OCI-M1 (cell line): ENCODE measurements around the gene DVL1.

ENCODE experiments used
- DNase-seq: peaks from one replicate; lab custom pipeline; 2025; lab: John Stamatoyannopoulos, UW

The DVL1 gene

DNA sequence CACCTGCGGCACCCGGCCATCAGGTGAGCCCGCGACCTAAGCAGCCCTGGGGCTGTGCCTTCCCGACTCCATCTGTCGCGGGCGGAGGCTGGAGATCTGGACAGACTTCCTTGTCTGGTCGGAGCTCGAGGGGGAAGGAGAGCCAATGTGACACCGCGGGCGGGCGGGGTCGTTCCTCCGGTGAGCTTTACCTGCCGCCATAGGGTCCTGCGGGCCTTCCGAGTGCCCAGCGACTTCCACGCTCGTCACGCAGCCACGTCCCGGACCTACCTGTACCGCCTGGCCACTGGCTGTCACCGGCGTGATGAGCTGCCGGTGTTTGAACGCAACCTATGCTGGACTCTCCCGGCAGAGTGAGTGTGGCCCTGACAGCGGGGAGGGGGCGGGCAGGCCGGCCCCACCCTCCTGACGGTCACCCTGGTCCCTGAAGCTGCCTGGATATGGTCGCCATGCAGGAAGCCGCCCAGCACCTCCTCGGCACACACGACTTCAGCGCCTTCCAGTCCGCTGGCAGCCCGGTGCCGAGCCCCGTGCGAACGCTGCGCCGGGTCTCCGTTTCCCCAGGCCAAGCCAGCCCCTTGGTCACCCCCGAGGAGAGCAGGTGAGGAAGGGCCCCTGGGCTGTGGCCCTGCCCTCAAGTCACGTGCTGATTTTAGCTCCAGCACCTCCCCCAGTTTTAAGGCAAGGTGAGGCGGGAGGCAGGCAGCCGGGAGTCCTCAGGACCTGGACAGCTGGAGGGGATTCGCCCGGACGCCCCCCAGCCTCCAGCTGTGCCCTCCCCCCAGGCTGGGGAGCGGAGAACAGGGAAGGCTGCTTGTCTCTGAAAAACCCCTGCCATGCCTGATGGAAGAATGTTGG is 39.7 kb downstream of the DVL1 start:
- peak; percentile 31 for DNase-seq

DNA sequence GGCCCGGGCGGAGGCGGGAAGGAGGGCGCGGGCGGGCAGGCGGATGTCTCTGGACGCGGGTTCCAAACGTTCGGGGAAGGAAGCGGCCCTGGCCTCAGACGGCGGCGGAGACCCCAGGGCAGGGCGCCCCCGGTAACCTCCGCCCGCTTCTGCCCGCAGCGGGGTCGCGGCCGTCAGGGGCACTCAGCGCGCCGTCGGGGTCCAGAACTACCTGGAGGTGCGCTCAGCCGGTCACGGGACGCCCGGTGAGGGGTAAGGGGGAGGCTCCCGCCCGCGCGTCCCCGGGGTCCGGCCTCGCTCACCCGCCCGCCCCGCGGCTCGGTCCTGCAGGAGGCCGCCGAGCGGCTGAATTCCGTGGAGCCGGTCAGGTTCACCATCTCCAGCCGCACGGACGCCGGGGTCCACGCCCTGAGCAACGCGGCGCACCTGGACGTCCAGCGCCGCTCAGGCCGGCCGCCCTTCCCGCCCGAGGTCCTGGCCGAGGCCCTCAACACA is 40.4 kb downstream of the DVL1 start:
- DNase-seq = peak; percentile 31

DNA sequence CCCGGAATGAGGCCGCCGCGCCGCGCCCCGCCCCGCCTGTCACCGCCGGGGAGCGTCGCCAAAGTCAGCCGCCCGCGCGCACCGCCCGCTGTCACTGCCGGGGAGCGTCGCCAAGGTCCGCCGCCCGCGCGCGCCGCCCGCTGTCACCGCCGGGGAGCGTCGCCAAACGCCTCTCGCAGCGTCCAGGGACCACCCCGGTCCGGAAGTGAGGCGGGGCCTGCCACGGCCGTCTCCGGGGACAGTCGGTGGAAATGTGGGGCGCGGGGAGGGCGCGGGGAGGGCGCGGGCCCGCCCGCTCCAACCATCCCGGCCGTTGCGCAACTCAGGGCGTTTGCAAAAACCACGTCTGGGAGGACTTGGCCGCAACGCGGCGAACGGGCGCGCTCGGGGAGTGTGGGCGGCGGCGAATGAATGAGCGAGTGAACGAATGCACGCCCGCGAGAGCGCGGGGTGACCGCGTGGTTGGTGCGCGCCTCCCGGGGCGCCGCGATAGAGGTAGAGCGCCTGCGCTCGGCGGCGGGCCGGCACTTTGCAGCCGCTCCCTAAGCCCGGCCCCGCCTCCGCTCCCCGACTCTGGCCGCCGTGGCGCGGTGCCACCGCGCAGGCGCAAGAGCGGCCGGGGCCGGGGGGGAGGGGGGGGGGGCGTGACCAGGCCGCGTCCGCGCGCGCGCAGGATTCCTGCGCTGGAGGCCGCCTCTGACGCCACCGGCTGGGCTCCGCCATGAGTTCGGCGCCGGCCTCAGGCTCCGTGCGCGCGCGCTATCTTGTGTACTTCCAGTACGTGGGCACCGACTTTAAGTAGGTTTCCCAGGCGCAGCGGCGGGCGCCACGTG is 41.1 kb downstream of the DVL1 start, which contains the start of the genes ACAP3 and PUSL1:
Gene ACAP3 (minus strand): TSS at position 8 of the 833 bp plus-strand sequence. CDS start 115 bp downstream, outside the sequence.
Gene PUSL1 (plus strand): TSS at position 675 of the 833 bp plus-strand sequence. CDS start 47 bp downstream, at position 722.
- DNase-seq = peak; percentile 96

DNA sequence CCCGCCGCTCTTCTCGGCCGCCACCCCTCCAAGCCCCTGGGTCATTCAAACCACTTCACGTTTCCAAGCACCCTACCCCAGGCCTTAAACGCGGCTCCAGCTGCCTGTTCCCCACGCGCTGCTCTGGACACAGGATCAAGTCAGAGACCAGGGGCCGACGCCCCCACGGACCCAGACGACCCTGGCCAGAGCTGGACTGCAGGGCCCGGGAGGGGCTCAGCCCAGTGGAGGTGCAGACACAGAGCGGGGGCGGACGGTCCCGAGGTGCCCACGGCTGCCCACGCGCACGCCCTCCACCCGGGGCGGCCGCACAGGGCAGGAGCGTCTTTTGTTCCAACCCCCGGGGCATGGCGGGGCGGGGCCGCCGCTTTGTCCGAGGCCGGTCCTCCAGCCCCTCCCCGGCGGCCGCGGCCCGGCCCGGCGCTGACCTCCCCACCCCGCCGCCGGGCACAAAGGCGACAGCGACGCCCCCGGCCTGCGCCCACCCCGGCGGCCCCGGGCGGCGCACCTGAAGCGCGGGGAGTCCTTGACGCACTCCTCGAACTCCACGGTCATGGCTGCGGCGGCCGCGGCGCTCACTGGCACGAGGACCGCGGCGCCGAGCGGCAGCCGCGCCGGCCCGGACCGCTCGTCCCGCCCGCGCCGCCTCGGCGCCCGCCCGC is 41.8 kb downstream of the DVL1 start:
- peak; percentile 66 for DNase-seq

DNA sequence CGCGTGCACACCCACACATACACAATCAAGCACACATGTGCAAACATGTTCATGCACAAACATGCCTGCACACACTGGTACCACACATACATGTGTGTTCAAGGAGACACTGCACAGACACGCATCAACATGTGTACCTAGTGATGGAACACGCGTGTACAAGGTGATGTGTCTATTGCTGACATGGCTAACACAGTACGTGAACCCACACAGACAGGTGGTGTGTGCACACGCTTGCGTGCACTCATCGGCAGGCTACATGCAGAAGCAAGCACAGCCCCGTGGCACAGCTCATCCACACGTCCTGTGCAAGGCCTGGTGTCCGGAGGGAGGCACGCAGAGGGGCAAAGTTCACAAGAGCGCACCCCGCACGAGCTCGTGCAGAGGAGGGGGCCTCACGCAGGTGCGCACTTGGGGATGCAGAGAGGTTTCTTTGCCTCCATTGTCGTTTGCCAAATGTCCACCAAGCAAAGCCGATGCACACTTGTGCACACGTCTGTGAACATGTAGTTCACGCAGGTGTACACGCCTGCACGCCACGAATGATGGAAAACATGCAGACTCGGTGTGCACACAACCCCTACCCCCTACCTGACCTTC is 42.5 kb downstream of the DVL1 start:
- DNase-seq = no peak

DNA sequence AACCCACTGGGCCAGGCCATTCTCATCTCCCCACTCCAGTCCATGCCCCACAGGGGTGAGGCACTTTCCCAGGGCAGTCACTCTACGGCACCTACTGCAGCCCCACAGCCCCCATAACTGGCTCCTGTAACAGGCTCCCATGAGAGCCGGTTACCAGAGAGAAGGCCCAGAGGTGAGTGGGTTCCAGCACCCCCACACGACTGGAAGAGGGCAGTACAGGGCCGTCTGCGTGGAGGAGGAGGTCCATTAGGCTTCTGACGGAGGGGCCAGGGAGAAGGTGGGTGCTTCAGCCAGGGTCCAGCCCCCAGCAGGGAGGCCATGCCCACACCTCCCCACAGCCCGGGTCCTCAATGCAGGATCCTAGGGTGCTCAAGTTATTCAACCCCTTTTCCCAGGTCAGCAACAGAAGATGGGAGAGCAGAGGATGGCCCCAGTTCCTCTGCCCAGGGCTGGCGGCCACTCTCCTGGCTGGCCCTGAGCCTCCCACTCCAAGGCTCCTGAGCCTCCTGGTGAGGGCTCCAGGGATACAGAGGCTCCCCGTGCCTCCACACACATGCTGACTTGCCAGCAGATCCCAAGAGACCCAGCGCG is 43.1 kb downstream of the DVL1 start:
- peak; percentile 12 for DNase-seq

DNA sequence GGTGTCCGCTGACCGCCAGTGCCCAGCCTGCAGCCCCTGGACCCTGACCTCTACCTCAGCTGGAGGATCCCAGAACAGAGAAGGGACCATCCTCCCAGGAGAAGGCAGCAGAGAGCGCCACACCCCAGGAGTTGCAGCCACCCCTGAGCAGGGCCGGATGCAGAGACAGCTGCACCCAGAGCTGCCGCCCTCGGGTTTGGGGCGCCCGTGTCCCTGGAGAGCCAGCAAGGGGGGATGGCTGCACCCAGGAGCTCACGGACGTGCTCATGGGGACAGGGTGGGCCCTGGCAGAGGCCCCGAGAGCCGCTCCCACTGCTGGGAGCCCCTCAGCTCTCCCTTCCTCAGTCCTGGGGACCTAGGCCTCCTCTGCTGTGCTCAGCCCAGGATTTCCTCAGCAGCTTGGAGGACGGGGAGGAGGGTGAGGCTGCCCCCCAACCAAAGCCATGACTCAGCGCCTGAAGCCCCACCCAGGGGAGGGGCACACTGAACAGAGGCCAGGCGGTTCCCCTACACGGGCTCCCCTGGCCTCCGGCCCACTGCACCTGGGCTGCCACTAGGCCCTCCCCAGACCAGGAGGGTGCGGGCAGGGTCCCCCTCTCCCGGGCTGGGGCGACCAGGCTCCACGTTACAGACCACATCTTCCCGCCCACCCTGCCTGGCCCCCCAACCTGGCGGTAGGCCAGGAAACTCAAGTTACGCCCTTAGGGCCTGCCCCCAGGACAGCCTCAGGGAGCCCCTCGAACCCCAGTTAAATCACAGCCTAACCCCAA is 43.7 kb downstream of the DVL1 start:
- DNase-seq = peak; percentile 60

DNA sequence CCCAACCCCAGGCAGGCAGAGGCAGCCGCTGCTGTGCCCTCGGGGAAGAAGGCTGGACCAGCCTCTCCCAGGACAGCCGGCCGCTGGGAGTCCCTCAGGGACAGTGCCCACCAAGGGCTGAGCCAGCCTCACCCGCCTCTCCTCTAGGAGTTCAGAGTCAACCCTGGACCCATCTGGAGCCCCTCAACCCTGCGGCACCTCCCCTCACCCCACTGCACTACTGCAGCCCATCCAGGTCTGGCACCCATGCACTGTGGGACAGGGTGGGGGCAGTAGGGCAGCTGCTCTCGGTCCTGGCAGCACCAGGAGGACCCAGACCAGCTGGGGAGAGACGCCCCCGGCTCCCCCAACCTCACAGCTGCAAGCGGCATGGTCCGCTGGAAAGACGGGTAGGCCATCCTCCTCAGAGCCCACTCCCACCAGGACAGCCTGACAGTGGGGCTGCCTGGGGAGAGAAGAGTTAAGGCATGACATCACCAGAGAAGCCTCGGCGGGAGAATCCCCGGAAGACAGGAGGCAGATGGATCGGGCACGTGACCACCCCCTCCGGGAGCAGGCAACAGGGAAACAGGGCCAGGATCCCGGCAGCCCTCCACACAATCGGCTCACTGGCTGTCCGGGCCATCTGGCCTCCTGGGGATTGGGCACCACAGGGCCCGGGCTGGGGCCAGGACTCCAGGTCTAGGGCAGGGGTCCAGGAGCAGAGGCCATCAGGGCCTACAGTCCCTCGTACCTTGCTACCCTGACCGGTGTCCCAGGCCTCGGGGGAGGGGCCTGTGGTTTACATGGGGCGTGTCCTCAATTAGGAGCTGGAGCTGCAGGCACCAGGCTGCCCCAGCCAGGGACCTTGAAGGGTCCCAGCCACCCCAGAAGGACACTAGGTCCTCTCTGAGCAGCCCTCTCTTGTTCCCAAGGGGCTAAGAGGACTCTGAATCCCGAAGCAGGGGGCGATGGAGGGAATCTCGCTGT is 44.6 kb downstream of the DVL1 start:
- peak; percentile 53 for DNase-seq

DNA sequence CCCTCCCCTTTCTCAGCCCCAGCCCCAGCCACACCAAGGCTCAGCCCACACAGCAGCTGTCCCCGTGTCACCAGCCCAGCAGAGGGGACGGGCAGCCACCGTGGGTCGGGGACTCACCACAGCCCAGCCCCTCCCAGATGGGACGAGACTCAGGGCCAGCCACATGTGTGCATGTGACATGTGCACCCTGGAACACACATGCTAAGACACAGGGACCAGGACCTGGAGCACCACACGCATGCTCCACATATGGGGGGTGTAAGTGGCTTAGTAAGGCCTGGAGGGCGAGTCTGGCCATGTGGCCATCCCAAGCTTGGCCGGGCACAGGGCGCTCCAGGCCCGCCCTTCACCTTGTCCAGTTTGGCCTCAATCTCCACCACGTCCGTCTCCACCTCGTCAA is 45.5 kb downstream of the DVL1 start:
- no peak for DNase-seq

DNA sequence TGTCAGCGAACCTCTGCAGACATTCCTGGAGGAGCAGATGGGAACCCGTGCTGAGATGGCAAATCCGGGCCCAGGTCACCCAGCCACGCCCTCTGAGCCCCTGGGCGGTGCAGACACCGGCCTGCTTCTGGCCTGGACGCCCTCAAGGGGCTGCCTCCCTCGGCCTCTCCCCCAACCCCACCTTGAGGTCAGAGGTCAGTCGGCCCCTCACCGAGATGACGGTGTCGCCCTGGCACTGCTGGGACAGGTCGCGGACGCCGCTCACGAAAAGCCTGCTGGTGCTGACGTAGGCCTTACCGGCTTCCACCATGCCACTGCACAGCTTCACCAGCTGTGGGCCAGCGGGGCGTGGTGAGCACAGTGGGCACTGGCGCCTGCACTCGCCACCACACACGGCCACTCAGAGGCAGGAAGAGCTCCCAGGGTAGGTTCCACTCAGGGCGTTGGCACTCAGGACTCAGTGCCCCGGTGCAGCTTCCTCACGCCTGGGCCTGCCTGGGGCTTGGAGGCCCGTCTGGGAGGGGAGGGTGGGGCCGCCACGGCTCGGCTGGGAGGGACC is 46.2 kb downstream of the DVL1 start:
- DNase-seq = no peak

DNA sequence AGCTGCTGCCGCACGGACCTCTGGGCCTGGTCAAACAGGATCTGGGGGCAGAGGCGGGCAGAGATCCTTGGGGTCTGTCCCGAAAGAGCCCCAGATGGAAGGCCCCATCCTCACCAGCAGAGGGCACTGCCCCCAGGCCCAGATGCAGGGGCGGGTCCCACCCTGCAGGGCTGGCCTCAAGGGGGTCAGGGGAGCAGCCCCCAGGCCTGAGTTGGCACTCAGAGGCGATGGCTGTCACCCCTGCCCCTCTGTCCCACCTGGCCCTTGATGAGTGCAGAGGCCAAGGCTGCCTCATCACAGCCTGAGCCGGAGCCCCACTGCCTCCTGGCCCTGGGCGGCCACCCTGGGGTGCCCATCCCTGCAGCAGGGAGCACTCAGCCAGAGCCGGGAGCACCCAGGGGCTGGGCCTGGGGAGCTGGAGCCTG is 47.2 kb downstream of the DVL1 start:
- peak; percentile 12 for DNase-seq

DNA sequence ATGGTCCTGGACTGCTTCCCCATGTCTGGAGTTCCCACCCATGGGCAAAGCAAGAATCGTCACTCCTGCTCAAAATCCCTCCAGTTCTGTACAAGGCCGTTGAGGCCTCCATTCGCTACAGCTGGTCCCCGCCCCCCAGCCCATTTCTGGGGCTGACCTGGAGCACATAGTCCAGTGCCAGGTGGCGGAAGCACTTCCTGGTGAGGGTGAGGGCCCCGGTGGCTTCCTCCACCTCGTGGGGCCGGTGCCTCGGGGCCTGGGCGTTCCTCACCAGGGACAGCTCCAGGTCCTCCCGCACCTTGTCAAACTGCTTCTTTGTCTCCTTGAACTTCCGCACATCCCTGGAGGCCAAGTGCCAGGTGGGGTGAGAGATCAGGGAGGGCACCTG is 48.9 kb downstream of the DVL1 start:
- no peak for DNase-seq

DNA sequence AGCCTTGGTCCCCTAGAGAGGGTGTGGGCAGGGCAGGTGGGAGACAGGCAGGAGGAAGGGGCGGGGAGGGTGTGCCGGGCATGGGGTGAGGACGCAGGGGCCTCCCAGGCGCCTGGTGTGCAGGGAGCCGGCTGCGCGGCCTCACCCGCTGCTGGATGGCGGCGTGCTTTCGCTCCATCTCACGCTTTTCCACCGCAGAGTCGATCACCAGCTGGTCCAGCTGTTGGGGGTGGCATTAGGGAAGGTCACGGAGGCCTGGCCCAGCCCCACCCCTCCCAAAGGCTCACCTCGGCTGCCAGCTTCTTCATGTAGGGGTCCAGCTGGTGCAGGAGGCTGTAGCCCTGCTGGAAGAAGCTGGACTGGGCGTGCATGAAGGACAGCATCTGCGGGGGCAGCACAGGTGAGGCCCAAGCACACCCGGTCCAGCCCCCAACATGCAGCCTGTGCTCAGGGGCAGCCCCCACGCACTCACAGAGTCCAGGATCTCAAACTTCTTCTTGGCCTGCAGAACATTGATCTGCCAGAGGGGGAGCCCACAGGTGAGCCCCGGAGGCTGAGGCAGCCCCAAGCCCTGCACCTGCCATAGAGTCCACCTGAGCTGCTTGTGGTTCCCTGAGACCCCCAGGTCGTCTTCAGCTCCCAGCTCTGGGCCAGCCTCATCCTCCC is 49.4 kb downstream of the DVL1 start:
- DNase-seq = peak; percentile 21

DNA sequence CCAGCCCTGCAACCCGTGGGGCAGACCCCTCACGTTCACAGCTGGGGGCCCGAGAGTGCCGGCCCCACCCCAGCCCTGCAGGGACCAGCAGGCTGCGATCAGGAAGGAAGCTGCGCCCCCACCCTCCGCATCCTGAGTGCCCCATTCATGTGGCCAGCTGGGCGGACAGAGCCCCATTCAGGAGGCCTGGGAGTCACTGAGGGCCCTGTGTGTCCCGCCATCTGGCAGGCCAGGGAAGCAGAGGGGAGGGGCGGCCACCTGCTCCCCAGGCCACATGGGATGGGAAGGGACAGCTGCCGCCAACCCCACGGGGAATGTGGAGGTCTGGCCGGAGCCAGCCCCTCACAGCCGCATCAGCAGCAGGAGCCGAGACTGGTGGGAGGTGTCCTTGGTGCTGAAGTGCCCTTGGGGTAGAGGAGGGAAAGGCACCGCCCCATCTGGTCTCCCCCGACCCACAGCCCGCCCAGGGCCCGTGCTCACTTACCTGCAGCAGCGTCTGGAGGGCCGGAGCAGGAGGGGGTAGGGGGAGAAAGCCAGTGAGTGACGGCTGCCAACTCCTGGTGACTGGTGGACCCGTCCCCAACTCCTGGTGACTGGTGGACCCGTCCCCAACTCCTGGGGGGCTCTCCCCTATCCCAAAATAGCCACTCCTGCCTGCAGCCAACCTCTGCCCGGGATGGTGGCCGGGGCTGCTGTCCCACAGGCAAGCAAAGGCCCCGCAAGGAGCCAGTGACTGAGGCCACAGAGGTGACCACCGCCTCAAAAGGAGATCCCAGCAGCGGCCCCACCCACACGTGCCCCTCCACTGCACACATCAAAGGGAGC is 50.1 kb downstream of the DVL1 start:
- peak; percentile 18 for DNase-seq

DNA sequence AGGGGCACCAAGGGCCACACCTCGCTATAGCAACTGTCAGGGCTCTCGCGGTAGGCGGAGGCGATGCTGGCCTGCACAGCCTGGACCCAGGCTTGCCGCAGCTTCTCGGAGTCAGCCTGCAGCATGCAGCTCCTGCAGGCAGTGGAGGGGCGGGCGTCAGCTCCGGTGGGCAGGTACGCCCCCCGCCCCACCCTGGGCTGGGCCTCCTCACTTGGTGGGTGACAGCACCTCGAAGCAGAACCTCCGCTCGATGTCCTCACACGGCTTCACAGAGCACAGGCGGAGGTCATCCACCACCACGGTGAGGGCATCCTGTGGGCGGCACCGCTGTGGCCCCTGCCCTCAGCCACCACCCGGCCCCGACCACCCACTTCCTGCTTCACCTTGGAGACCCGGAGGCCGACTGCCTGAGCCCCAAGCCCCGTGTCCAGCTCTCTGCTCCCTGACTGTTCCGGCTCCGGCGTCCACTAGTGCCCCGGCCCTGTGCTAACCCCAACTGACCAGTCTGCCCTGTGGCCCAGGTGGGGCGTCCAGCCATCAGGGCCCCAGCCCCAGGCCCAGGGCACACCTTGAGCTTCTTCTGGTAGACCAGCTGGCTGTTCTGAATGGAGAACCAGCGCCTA is 51.3 kb downstream of the DVL1 start:
- no peak for DNase-seq

DNA sequence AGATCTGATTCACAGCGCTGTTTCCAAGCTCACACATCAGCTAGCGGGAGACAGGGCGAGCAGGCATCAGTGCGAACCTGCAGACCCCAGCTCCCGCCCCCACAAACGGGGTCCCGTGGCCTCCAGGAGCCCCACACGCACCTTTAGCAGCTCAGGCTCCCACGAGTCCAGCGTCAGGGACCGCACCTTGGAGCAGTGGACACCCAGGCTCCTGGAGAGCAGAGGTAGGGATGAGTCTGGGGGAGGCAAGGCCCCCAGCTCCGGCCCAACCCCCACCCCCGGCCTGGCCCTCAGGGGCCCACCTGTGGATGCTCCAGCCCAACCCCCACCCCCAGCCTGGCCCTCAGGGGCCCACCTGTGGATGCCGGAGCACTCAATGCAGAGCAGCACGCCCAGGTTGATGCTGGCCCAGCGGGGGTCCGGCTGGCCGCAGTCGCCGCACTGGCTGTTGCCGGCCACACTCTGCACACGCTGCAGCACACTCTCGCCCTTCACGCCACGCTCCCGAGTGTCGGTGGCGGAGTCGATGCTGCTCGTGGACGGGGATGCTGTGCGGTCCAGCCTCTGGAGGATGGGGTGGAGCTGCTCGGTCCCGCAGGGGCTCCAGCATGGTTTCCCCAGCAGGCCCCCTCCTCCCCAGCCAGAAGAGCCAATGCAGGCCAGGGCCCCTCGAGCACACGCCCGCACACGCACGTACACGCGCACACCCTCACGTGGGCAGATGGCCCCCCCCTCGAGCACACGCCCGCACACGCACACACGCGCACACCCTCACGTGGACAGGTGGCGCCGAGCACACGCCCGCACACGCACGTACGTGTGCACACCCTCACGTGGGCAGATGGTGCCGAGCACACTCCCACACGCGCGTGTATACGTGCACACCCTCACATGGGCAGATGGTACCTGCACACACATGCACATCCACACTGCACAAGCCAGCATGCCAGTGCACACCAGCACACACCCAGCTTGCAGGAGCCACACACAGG is 52.9 kb downstream of the DVL1 start:
- no peak for DNase-seq
